NCI-H1048 (cell line): Measurements from ENCODE around the gene TTBK1.

Experiments used
- DNase-seq: peaks from one replicate; lab custom pipeline; 2025; lab: John Stamatoyannopoulos, UW

The TTBK1 gene

DNA sequence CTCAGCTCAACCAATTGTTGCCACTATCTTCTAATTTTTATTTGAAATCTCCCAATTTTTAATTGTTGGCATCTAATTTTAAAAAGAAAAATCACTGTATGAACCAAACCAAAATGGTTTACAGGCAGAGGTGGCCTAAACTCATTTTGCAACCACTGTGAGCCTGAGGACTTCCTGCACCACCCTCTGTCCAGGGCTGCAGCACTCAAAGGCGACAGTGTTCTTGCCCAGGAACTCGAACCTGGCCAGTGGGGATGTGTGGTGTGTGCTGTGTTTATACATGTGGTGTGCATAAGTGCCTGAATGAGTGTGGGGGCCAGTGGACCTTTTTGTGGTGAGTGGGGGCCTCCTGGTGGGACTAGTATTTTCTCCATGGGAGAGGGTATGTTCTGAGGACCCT, 30.4 kb downstream of the TTBK1 start:
- no peak for DNase-seq

GRCh38 chr6:43274127-43274915, 31.0 kb downstream of the TTBK1 start:
- no peak for DNase-seq

- no peak for DNase-seq
These were observed 31.8 kb downstream of the TTBK1 start for GRCh38 chr6:43274916-43275597.

DNA sequence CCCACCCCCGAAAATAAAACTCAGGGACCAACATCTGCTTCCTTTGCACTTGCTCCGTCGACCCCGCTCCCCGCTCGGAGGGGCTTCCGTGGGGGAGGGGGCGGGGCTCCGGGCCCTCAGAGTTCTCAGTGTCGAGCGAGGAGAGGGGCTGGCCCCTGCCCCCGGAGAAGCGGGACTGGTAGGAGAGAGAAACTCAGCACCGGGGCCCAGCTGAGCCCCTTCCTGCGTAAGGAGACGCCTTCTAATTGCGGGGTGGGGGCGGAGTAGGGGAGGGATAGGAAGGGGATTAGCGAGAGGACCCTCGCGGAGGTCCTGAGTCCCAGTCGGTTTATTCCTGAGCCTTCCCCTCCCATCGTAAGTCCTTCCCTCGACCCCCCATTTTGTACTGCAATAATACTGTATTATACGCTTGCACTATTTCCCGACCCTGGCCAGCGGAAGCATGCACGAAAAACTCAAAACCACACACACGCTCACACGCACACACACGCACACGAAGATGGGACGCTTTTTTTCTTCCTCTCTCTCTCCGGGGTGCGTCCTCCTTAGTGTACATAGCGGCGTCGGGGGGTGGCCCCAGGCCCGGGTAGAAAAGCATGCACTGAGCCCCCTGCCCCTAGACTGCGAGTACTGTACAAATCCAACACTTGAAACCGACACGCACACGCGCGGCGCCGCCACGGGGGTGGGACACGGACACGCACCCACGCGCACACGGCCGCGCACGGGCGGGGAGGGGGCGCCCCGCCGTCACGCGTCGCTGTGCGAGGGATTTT, 32.7 kb downstream of the TTBK1 start:
- DNase-seq, result no peak

GRCh38 chr6:43276577-43277305, 33.5 kb downstream of the TTBK1 start:
- DNase-seq, result no peak

DNA sequence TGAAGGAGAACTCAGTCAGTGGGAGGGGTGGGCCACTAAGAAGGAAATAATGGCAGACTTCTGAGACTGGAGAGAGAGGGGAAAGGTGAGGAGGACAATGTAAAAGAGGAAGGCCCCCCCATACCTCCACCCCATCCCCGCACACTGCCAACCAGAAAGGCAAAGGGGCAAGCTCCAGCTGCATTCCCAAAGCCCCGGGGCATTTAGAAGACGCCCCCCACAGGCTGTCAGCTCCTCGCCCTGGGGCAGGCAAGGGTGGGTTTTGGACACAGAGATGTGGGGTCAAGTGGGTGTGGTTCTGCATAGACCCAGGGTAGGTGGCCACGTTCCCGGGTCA, 34.0 kb downstream of the TTBK1 start:
- DNase-seq, result no peak

DNA sequence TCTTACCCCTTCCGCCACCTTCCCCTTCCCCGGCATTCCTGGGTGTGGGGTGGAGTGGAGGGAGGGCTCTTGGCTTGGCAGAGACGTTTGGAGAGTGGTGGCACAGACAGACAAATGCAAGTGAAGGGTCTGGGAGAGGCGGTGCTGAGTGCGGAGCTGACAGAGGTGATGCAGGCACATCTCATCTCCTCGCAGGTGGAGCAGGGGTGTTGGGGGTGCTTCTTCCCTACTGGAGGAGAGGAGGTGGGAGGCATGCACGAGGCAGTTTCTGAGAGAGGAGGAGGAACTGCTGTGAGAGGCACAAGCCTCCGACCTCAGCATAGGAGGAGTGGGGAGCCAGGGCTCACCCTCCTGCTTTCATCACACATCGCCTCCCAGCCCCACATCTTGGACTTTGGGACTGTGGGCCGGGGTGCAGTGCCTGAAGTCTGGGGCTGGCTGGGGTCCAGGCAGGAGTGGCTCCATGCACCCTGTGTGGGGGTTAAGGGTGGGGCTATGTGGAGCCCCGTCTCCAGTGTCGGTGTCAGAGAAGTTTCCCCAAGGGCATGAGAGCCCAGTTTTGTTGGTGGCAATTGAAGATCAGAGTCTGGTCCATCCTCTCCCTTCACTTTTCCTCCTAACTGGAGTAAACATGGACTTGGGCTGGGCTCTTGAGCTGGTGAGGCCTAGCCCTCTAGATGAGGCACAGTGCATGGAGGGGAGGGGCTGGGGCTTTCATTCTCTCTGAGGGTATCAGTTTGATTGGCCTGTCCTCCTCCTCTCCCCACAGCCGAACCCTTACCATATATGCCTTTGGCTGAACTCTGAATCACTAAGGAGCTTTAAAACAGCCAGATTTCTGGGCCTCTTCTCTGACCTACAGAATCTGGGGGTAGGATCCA, 34.6 kb downstream of the TTBK1 start:
- DNase-seq, result no peak

DNA sequence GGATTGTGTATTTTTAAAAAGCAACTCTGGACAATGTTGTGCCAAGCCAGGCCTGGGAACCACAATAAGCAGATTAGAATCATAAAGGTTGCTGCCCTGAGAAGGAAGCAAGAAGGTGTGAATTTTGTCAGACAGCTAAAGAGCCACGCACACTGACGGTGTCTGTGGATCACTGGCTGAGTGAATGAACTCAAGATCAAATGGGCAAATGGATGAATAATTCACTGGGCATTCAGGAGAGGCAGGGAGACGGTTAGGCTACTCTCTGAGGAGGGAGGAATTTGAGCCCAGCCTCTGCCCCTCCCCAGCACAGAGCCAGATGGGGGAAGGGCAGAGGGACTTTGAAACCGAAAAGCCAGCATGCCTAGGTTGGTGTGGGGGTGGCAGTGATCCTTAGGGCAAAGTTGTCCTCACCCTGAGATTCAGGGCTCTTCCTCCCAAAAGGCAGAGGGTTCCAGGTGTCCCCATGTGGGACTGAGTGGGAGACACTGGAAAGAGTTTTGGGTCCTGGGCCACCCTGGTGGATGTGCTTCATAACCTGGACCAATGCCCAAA, 35.3 kb downstream of the TTBK1 start:
- DNase-seq, result no peak

- DNase-seq, result no peak
These were observed 37.0 kb downstream of the TTBK1 start for GRCh38 chr6:43280234-43280633.

DNA sequence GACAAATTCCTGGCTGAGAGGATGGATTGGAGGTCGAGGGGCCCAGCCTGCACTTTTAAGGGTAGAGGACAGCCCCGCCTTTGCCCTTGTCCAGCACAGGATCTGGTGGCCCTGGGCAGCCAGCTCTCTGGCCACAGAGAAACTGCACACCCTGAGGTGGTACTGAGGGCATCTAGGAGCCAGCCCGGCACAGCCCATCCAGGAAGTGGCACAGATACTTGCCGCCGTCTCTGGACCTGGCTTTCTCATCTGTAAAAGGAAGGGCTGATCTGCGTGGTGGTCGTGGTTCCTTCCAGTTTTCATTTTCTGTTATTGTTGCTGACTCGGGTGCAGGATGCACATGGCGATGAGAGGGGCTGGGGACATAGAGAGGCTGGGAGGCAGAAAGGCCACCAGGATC, 38.8 kb downstream of the TTBK1 start:
- DNase-seq, result no peak

DNA sequence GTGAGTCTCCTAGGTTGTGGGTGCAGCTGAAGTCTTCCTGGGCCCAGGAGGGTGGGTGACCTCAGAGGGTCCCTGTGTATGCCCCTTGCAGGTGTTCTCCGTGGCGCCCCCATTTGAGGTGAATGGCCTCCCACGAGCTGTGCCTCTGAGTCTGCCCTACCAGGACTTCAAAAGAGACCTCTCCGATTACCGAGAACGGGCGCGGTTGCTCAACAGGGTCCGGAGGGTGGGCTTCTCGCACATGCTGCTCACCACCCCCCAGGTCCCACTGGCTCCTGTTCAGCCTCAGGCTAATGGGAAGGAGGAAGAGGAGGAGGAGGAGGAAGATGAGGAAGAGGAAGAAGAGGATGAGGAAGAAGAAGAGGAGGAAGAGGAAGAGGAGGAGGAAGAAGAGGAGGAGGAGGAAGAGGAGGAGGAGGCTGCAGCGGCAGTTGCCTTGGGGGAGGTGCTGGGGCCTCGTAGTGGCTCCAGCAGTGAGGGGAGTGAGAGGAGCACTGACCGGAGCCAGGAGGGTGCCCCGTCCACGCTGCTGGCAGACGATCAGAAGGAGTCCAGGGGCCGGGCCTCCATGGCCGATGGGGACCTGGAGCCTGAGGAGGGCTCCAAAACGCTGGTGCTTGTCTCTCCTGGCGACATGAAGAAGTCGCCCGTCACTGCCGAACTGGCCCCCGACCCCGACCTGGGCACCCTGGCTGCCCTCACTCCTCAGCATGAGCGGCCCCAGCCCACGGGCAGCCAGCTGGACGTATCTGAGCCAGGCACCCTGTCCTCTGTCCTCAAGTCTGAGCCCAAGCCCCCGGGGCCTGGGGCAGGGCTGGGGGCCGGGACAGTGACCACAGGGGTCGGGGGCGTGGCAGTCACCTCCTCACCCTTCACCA, 39.6 kb downstream of the TTBK1 start:
- DNase-seq, result no peak

GRCh38 chr6:43283514-43283901, 40.2 kb downstream of the TTBK1 start:
- no peak for DNase-seq

DNA sequence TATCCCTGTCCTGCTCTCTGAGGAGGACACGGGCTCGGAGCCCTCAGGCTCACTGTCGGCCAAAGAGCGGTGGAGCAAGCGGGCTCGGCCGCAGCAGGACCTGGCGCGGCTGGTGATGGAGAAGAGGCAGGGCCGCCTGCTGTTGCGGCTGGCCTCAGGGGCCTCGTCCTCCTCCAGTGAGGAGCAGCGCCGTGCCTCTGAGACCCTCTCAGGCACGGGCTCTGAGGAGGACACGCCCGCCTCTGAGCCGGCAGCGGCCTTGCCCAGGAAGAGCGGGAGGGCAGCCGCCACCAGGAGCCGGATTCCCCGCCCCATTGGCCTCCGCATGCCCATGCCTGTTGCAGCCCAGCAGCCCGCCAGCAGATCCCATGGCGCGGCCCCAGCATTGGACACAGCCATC, 40.6 kb downstream of the TTBK1 start:
- no peak for DNase-seq

DNA sequence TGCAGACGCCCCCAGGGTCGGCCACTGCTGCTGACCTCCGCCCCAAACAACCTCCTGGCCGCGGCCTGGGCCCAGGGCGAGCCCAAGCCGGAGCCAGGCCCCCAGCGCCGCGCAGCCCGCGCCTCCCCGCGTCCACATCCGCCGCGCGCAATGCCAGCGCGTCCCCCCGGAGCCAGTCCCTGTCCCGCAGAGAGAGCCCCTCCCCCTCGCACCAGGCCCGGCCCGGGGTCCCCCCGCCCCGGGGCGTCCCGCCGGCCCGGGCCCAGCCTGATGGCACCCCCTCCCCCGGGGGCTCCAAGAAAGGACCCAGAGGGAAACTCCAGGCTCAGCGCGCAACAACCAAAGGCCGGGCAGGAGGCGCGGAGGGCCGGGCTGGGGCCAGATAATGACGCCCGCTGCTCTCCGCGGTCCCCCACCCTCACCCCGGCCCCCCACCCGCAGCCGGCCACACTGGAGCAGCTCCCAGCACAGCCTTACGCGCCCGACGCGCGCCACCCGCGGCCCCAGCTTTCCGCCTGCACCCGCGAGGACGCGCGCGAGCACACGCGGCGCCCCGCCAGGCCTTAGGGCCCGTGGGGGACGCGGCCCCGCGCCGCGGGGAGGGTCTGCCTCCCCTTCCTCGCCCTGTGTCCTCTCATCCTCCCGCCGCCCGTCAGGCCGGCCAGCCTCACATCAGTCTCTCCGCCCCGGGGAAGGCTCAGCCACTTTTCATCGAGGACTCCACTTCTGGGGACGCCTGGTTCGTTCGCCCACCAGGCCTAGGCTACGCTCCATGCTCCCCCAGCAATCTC, 41.9 kb downstream of the TTBK1 start:
- no peak for DNase-seq

DNA sequence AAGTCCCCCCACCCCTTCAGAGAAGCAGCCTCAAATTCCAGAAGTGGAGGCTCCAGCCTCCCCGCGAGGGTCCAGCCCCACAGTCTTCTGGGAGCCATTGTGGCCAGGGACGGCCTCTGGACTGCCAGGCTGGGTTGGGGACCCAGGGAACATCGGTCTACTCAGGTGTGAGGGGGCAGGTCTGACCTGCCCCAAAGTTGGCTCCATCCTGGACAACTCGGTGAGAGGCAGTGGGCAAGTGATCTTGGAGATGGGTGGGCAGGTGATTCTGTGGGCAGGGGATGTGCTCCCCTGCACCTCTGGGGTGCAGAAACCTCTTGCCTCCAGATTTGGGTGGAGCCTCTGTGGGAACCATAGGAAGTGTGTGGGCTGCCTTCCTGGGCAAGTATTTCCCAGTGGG, 42.6 kb downstream of the TTBK1 start:
- DNase-seq, result no peak

DNA sequence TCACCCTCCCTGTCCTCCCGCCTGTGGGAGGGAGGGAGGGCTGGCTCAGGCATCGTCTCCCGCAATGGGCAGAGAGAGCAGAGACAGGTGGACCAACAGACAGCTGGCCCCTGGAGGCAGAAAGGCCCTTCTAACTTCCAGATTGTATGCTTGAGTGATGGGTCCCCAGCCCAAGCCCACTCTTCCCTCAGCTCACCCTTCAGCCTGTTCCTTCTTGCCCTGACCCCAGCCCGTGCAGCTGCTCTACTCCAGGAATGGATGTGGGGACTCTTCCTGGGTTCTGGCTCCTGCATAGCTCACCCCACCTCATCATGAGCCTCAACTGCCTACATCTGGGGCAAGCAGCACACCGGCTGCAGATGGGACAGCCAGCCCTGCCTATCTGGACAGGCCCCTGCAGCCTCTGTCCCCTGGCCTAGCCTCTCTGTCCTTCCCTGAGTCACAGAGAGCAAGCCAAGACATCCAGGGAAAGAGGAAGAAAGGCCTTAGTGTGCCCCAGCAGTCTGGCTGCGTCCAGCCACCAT, 43.2 kb downstream of the TTBK1 start:
- DNase-seq, result no peak

DNA sequence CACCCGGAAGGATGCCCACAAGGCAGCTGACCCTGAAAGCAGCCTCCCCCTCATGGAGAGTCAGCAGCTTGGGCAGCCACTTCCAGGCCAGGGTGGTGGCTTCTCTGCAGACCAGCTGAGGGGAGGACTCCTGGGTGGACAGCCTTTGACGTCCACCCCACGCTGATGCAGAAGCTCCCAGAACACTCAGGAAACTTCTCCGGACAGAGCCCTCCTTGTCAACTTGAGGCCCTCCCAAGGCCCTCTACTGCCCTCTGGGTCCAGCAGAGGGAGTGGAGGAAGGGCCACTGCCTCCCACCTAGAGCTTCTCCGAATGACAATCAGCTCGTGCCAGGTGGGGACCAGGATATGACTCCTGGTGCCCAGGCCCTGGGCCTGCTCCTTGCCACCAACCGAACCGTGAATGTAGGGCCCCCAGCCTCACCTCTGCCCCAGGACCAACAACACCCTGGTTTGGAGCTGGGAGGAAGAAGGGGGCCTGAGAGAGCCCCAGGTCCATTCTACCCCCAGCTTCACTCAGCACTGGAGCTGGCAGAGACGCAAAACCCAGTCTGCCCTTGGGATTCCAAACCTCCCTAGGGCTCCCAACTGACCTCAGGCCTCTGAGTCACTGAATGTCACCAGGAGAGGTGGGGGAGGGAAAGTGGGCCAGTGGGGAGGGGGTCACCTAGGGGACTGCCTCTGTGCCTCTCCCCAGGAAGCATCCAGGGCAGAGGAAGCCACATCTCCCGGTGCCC, 43.9 kb downstream of the TTBK1 start:
- DNase-seq, result no peak
